ENCODE data around the gene HYAL1.
A peak's percentile ranks its signal among the peaks of the same experiment; 100 is the strongest.

HYAL1 gene

GRCh38 chr3:50260027-50260941, 43.1 kb downstream of the HYAL1 start:
- DNase-seq (ENCODE audit: low read depth, low spot score) = peak; percentile 98

- no peak for DNase-seq (ENCODE audit: low read depth, low spot score)
Measured at GRCh38 chr3:50259432-50260026, 43.8 kb downstream of the HYAL1 start.

- no peak for DNase-seq (ENCODE audit: low read depth, low spot score)
Measured at GRCh38 chr3:50258979-50259378, 44.4 kb downstream of the HYAL1 start.

GRCh38 chr3:50258029-50258680, 45.2 kb downstream of the HYAL1 start:
- DNase-seq (ENCODE audit: low read depth, low spot score) = no peak

GRCh38 chr3:50256978-50257890, 46.1 kb downstream of the HYAL1 start:
- DNase-seq (ENCODE audit: low read depth, low spot score) = peak; percentile 65

GRCh38 chr3:50255251-50255615, 48.1 kb downstream of the HYAL1 start:
- DNase-seq (ENCODE audit: low read depth, low spot score) = no peak

GRCh38 chr3:50254577-50255250, 48.7 kb downstream of the HYAL1 start:
- DNase-seq (ENCODE audit: low read depth, low spot score) = no peak

- peak; percentile 79 for DNase-seq (ENCODE audit: low read depth, low spot score)
Measured at GRCh38 chr3:50251220-50251619, 52.2 kb downstream of the HYAL1 start.

- no peak for DNase-seq (ENCODE audit: low read depth, low spot score)
Measured at GRCh38 chr3:50250514-50250913, 52.9 kb downstream of the HYAL1 start.

All from astrocyte of the hippocampus (primary cell).